ENCODE measurements around the gene NNAT.

The NNAT gene

GRCh38 chr20:37566590-37567330 lies 45.7 kb downstream of the NNAT start:
- Histone ChIP-seq H3K4me3 (replicated peaks; ENCODE audit: low read depth, low read length) (no peak overlapping the region), H3K27me3 (replicated peaks; ENCODE audit: control insufficient read depth, insufficient read depth, low read length) (no peaks in the 10 kb centered on the region; the same call in none of the 2 replicates)

GRCh38 chr20:37567331-37567665 lies 46.2 kb downstream of the NNAT start:
- Histone ChIP-seq H3K36me3 (ENCODE audit: control insufficient read depth, insufficient read depth, low read length) (no peaks in the 10 kb centered on the region), H3K4me3 (replicated peaks; ENCODE audit: low read depth, low read length) (no peak overlapping the region), H3K27me3 (replicated peaks; ENCODE audit: control insufficient read depth, insufficient read depth, low read length) (no peaks in the 10 kb centered on the region; the same call in none of the 2 replicates)
- TF ChIP-seq CTCF (IDR thresholded peaks at IDR 0.05; ENCODE audit: insufficient read depth, low read length, poor library complexity, severe bottlenecking) = no peak
- no peak for DNase-seq (ENCODE audit: extremely low read depth, insufficient read length)

More at GRCh38 chr20:37566590-37567330, 45.7 kb downstream of the NNAT start:
- H3K36me3 ChIP-seq (ENCODE audit: control insufficient read depth, insufficient read depth, low read length) = no peaks in the 10 kb centered on the region
- TF ChIP-seq CTCF (IDR thresholded peaks at IDR 0.05; ENCODE audit: insufficient read depth, low read length, poor library complexity, severe bottlenecking) = no peak
- DNase-seq (ENCODE audit: extremely low read depth, insufficient read length) = no peak

- Histone ChIP-seq H3K27me3 (replicated peaks; ENCODE audit: control insufficient read depth, insufficient read depth, low read length) (no peaks in the 10 kb centered on the region; the same call in none of the 2 replicates), H3K4me3 (replicated peaks; ENCODE audit: low read depth, low read length) (no peak overlapping the region), H3K36me3 (ENCODE audit: control insufficient read depth, insufficient read depth, low read length) (no peaks in the 10 kb centered on the region)
- no peak for TF ChIP-seq CTCF (IDR thresholded peaks at IDR 0.05; ENCODE audit: insufficient read depth, low read length, poor library complexity, severe bottlenecking)
- no peak for DNase-seq (ENCODE audit: extremely low read depth, insufficient read length)
These were observed 46.9 kb downstream of the NNAT start for GRCh38 chr20:37567671-37568588.

- TF ChIP-seq CTCF (IDR thresholded peaks at IDR 0.05; ENCODE audit: insufficient read depth, low read length, poor library complexity, severe bottlenecking) = no peak
- DNase-seq (ENCODE audit: extremely low read depth, insufficient read length) = no peak
- Histone ChIP-seq H3K36me3 (ENCODE audit: control insufficient read depth, insufficient read depth, low read length) (no peaks in the 10 kb centered on the region), H3K4me3 (replicated peaks; ENCODE audit: low read depth, low read length) (no peak overlapping the region), H3K27me3 (replicated peaks; ENCODE audit: control insufficient read depth, insufficient read depth, low read length) (no peaks in the 10 kb centered on the region; the same call in 1 of the 2 replicates)
These were observed 49.4 kb downstream of the NNAT start for GRCh38 chr20:37570419-37570818.

GRCh38 chr20:37571033-37571432 lies 50.0 kb downstream of the NNAT start:
- H3K4me3 ChIP-seq (replicated peaks; ENCODE audit: low read depth, low read length) = no peak overlapping the region
- no peaks in the 10 kb centered on the region; the same call in 1 of the 2 replicates for H3K27me3 ChIP-seq (replicated peaks; ENCODE audit: control insufficient read depth, insufficient read depth, low read length)
- no peak for TF ChIP-seq CTCF (IDR thresholded peaks at IDR 0.05; ENCODE audit: insufficient read depth, low read length, poor library complexity, severe bottlenecking)
- no peaks in the 10 kb centered on the region for H3K36me3 ChIP-seq (ENCODE audit: control insufficient read depth, insufficient read depth, low read length)
- DNase-seq (ENCODE audit: extremely low read depth, insufficient read length) = no peak
